ENCODE data around the gene FCAMR. TPM values are rescaled to one million over a fixed set of nuclear protein-coding genes. Genes with fewer than 3 reads are reported as not detected.

The FCAMR gene
- total and polyA plus RNA-seq, 2 donors (not counting 1 experiment from before 2014, with no cell fraction given): not detected

GRCh38 chr1:206946261-206946660 lies 24.0 kb downstream of the FCAMR start, which contains the start of gene PIGR:
TSS of gene PIGR (minus strand) at chr1:206946466. CDS start at chr1:206940531, 5,935 bp downstream.
- peaks cover 28% of the 10 kb centered on the region for H3K27me3 ChIP-seq (ENCODE audit: control insufficient read depth, insufficient read depth, low read length)
- H3K4me1 ChIP-seq (ENCODE audit: control insufficient read depth, extremely low read depth, insufficient read depth, low read length): no peaks in the 10 kb centered on the region
- H3K36me3 ChIP-seq (ENCODE audit: control insufficient read depth, insufficient read depth, low read length): no peaks in the 10 kb centered on the region
- no peak within 1 kb of the TSS for H3K27ac ChIP-seq (ENCODE audit: insufficient read depth, low read length)
- H3K4me2 ChIP-seq (ENCODE audit: extremely low read depth, insufficient read depth, low read length): no peak within 1 kb of the TSS
- no peak for TF ChIP-seq EZH2 (IDR thresholded peaks at IDR 0.05; ENCODE audit: low read length, missing control alignments)
- TF ChIP-seq, protein P1, sequence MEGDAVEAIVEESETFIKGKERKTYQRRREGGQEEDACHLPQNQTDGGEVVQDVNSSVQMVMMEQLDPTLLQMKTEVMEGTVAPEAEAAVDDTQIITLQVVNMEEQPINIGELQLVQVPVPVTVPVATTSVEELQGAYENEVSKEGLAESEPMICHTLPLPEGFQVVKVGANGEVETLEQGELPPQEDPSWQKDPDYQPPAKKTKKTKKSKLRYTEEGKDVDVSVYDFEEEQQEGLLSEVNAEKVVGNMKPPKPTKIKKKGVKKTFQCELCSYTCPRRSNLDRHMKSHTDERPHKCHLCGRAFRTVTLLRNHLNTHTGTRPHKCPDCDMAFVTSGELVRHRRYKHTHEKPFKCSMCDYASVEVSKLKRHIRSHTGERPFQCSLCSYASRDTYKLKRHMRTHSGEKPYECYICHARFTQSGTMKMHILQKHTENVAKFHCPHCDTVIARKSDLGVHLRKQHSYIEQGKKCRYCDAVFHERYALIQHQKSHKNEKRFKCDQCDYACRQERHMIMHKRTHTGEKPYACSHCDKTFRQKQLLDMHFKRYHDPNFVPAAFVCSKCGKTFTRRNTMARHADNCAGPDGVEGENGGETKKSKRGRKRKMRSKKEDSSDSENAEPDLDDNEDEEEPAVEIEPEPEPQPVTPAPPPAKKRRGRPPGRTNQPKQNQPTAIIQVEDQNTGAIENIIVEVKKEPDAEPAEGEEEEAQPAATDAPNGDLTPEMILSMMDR (conservative IDR thresholded peaks at IDR 0.05 in 1 of 2, IDR thresholded peaks at IDR 0.05 in 1 of 2; ENCODE audit: low read depth in 1 of 2, low read length in 2 of 2): no peak
- no peaks in the 10 kb centered on the region for H4K20me1 ChIP-seq (ENCODE audit: control insufficient read depth, extremely low read depth, insufficient read depth, low read length)
- no peak within 1 kb of the TSS for H2AFZ ChIP-seq (ENCODE audit: low read length)
- H3K9me3 ChIP-seq (ENCODE audit: control insufficient read depth, insufficient read depth, low read depth, low read length): no peaks in the 10 kb centered on the region
- DNase-seq (ENCODE audit: low read depth in 2 of 2): no peak
- no peaks in the 10 kb centered on the region for H3K79me2 ChIP-seq (ENCODE audit: control insufficient read depth, insufficient read depth, low read length)
- H3K4me3 ChIP-seq (replicated peaks in 1 of 4; ENCODE audit: control extremely low read depth in 1 of 4, insufficient read depth in 1 of 4, low read depth in 3 of 4, low read length in 4 of 4): no peak within 1 kb of the TSS
- no peak within 1 kb of the TSS for H3K9ac ChIP-seq (ENCODE audit: insufficient read depth, low read length)

DNA sequence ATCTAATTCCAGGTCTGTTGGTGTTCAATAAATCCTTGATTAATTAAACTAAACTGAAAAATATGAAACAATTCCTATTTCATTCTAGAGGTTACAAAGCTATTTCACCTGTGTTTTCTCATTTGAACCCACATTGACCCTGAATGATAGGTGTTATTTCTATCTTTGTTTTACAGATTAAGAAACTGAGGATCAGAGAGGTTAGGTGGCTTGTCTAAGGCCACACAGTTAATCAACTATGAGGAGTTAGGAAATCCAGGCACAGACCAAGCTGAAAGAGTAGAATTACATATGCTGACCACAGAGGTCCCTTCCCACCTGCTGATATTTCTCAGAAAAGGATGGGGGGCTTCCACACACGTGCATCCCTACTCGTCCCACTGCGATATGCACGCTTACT lies 24.5 kb downstream of the FCAMR start:
- H3K4me2 ChIP-seq (ENCODE audit: extremely low read depth, insufficient read depth, low read length): no peak overlapping the region

DNA sequence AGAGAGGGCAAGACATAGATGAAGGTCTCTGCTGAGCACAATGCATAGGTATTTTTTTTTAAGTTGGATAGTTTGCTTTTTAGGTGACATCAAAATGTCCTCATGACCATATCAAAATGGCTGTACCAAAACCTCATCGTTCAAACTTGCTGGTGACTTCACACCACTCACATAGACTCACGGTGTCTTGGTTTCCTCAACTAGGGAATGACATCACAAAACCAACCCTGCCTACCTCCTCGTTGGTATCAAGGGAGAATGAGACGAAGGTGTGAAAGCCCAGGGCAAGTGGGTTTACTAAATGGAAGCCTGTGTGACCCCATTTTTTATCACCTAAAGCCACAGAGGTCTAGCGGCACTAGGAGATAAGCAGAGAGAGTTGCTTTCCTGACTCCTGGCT lies 25.6 kb downstream of the FCAMR start:
- H3K79me2 ChIP-seq (ENCODE audit: control insufficient read depth, insufficient read depth, low read length): no peaks in the 10 kb centered on the region
- H3K27ac ChIP-seq (ENCODE audit: insufficient read depth, low read length): no peak overlapping the region
- H3K9me3 ChIP-seq (ENCODE audit: control insufficient read depth, insufficient read depth, low read depth, low read length): no peaks in the 10 kb centered on the region
- H3K4me3 ChIP-seq (replicated peaks in 1 of 4; ENCODE audit: control extremely low read depth in 1 of 4, insufficient read depth in 1 of 4, low read depth in 3 of 4, low read length in 4 of 4): no peak overlapping the region
- peaks cover 35% of the 10 kb centered on the region for H3K27me3 ChIP-seq (ENCODE audit: control insufficient read depth, insufficient read depth, low read length)
- no peak overlapping the region for H3K4me2 ChIP-seq (ENCODE audit: extremely low read depth, insufficient read depth, low read length)
- no peak for DNase-seq (ENCODE audit: low read depth in 2 of 2)
- no peaks in the 10 kb centered on the region for H3K4me1 ChIP-seq (ENCODE audit: control insufficient read depth, extremely low read depth, insufficient read depth, low read length)
- H2AFZ ChIP-seq (ENCODE audit: low read length): no peak overlapping the region
- TF ChIP-seq EZH2 (IDR thresholded peaks at IDR 0.05; ENCODE audit: low read length, missing control alignments): no peak
- TF ChIP-seq, protein P1 (conservative IDR thresholded peaks at IDR 0.05 in 1 of 2, IDR thresholded peaks at IDR 0.05 in 1 of 2; ENCODE audit: low read depth in 1 of 2, low read length in 2 of 2): no peak
- no peaks in the 10 kb centered on the region for H3K36me3 ChIP-seq (ENCODE audit: control insufficient read depth, insufficient read depth, low read length)
- no peaks in the 10 kb centered on the region for H4K20me1 ChIP-seq (ENCODE audit: control insufficient read depth, extremely low read depth, insufficient read depth, low read length)
- H3K9ac ChIP-seq (ENCODE audit: insufficient read depth, low read length): no peak overlapping the region

More for the DNA sequence above, 24.5 kb downstream of the FCAMR start:
- Histone ChIP-seq H2AFZ (ENCODE audit: low read length) (no peak overlapping the region), H3K4me3 (replicated peaks in 1 of 4; ENCODE audit: control extremely low read depth in 1 of 4, insufficient read depth in 1 of 4, low read depth in 3 of 4, low read length in 4 of 4) (no peak overlapping the region), H3K79me2 (ENCODE audit: control insufficient read depth, insufficient read depth, low read length) (no peaks in the 10 kb centered on the region), H4K20me1 (ENCODE audit: control insufficient read depth, extremely low read depth, insufficient read depth, low read length) (no peaks in the 10 kb centered on the region), H3K27ac (ENCODE audit: insufficient read depth, low read length) (no peak overlapping the region), H3K36me3 (ENCODE audit: control insufficient read depth, insufficient read depth, low read length) (no peaks in the 10 kb centered on the region), H3K9me3 (ENCODE audit: control insufficient read depth, insufficient read depth, low read depth, low read length) (no peaks in the 10 kb centered on the region), H3K4me1 (ENCODE audit: control insufficient read depth, extremely low read depth, insufficient read depth, low read length) (no peaks in the 10 kb centered on the region), H3K27me3 (ENCODE audit: control insufficient read depth, insufficient read depth, low read length) (peaks cover 32% of the 10 kb centered on the region), H3K9ac (ENCODE audit: insufficient read depth, low read length) (no peak overlapping the region)
- TF ChIP-seq, protein P1 (conservative IDR thresholded peaks at IDR 0.05 in 1 of 2, IDR thresholded peaks at IDR 0.05 in 1 of 2; ENCODE audit: low read depth in 1 of 2, low read length in 2 of 2): no peak
- TF ChIP-seq EZH2 (IDR thresholded peaks at IDR 0.05; ENCODE audit: low read length, missing control alignments): no peak
- DNase-seq (ENCODE audit: low read depth in 2 of 2): no peak
